H1 (cell line): ENCODE results near the gene ZRANB3. TPM values are rescaled to one million over a fixed set of nuclear protein-coding genes. Genes with fewer than 3 reads are reported as not detected.

ENCODE experiments used
- POLR2A ChIP-seq, 2 experiments: IDR thresholded peaks; 1 replicate in 1 of 2; 2 replicates in 1 of 2; pipeline ENCODE4 v1.6.1; 2011; ENCODE audit warnings: low read depth in 2 of 2, low read length in 2 of 2, mild to moderate bottlenecking in 2 of 2; ENCODE audit errors: control extremely low read depth in 1 of 2
- polyA plus RNA-seq, 7 experiments: library from polyadenylated mRNA; depleted of rRNA in 3 of 7; stranded (reverse) in 5 of 7; unstranded in 2 of 7; fragments of >200 nt in 5 of 7; fragments of 200-250 nt in 2 of 7; gene quantifications; 1 replicate in 5 of 7; 2 replicates in 1 of 7; 4 replicates in 1 of 7; pipeline versions ENCODE4 v1.2.1 to v1.2.3, GENCODE V29; 2011 to 2013; ENCODE audit warnings: missing spikeins in 2 of 7, mixed read lengths in 2 of 7
- total RNA-seq: library from RNA; stranded (reverse); fragmentation: NEBNext Ultra II Directional; extraction: Animal tissue kit (Norgen Biotek cat#: 25700); gene quantifications from 2 replicates; pipeline ENCODE4 v1.2.1, GENCODE V29; 2021

ZRANB3 gene
- total and polyA plus RNA-seq, 2 of the 8 experiments (the other 6 are each of a cell fraction or from before 2014, with no cell fraction given): 4.5 to 19.3 TPM

DNA sequence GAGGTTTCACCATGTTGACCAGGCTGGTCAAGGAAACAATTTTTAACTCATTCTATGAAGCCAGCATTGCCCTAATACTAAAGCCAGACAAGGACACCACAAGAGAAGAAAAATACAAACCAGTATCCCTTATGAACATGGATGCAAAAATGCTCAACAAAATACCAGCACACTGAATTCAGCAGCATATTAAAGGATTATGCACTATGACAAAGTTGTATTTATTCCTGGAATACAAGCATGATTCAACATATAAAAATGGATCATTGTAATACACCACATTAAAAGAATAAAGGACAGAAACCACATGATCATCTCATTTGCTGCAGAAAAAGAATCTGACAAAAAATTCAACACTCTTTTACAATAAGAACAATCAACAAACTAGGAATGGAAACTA, 340.2 kb downstream of the ZRANB3 start (continued):
- TF ChIP-seq POLR2A (IDR thresholded peaks at IDR 0.05; ENCODE audit: control extremely low read depth in 1 of 2, low read depth in 2 of 2, low read length in 2 of 2): no peak
